Activated CD8-positive, alpha-beta T cell treated with anti-CD3 and anti-CD28 coated beads, Interleukin-2, amount 10 ng/mL, durations not matched to agents 7 days and 5 days (primary cell): ENCODE measurements around the gene ARRB1. TPM values are rescaled to one million over a fixed set of nuclear protein-coding genes. Genes with fewer than 3 reads are reported as not detected.

Experiments used
- ATAC-seq: fragments of 150-1000 bp; cut with Tn5 transposase; one replicate; pipeline ENCODE4 v1.10.0; 2021; ENCODE audit warnings: moderate library complexity
- CTCF ChIA-PET: fragments of 350-600 bp; sonication (Branson Sonifier 250); formaldehyde crosslinking; loops from one replicate; lab custom pipeline; 2021; ENCODE audit warnings: antibody characterized with exemption; lab: Charles Lee
- POLR2A ChIA-PET: fragments of 350-600 bp; sonication (Branson Sonifier 250); formaldehyde crosslinking; loops from one replicate; lab custom pipeline; 2021; ENCODE audit warnings: antibody characterized with exemption; lab: Charles Lee
- DNase-seq: peaks from one replicate; pipeline ENCODE4 v3.0.0-alpha.2; 2020
- H3K27ac Mint-ChIP-seq: one replicate; pipeline ENCODE4 v1.8.0; 2021; ENCODE audit warnings: mild to moderate bottlenecking, mixed read lengths
- H3K27me3 Mint-ChIP-seq: one replicate; pipeline ENCODE4 v1.8.0; 2021; ENCODE audit warnings: low read depth, mixed read lengths
- H3K36me3 Mint-ChIP-seq: one replicate; pipeline ENCODE4 v1.8.0; 2021; ENCODE audit warnings: low read depth, mixed read lengths
- H3K4me1 Mint-ChIP-seq: one replicate; pipeline ENCODE4 v1.8.0; 2021; ENCODE audit warnings: low read depth, mixed read lengths
- H3K4me3 Mint-ChIP-seq: one replicate; pipeline ENCODE4 v1.8.0; 2021; ENCODE audit warnings: mild to moderate bottlenecking, mixed read lengths
- H3K9me3 Mint-ChIP-seq: one replicate; pipeline ENCODE4 v1.8.0; 2022; ENCODE audit warnings: mixed read lengths; ENCODE audit not compliant: insufficient read depth
- total RNA-seq, 2 experiments: library from RNA; stranded (reverse); gene quantifications; one replicate each; pipeline ENCODE4 v1.2.3, GENCODE V29; 2021

Gene ARRB1
- total RNA-seq, result 10 to 100 TPM; 69.4 to 82.6 TPM

DNA sequence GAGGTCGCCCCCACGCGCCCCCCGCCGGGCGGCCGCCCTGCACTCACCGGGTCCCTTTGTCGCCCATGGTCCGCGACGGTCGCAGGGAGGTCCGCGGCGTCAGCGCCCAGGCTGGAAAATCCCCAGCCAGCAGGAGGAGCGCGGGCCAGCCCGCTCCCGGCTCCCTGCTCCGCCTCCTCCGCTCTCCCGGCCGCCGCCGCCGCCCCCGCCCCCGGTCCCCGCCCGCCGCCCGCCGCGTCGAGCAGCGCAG is at the start of gene ARRB1:
Gene ARRB1 (minus strand): TSS at position 121 of the 250 bp plus-strand sequence. CDS start 54 bp downstream, at position 67.
- POLR2A ChIA-PET, result interaction anchor here (1.7 to 2.1 kb wide), 3 partner anchors 12 to 29 kb away, joined by 6 to 14 read pairs (median 7); no protein-coding TSS in a partner anchor
- Mint-ChIP-seq H3K36me3 (peaks cover 20% of the 10 kb centered on the region), H3K27me3 (no peaks in the 10 kb centered on the region), H3K27ac (peak within 1 kb of the TSS; percentile 94), H3K4me1 (peaks cover 66% of the 10 kb centered on the region), H3K9me3 (no peaks in the 10 kb centered on the region), H3K4me3 (peak within 1 kb of the TSS; percentile 87)
- DNase-seq (no peak), ATAC-seq (no peak)
- CTCF ChIA-PET, result interaction anchor here (0.7 to 5.1 kb wide), 10 partner anchors 11 to 75 kb away, joined by 3 to 53 read pairs (median 4); no protein-coding TSS in a partner anchor

DNA sequence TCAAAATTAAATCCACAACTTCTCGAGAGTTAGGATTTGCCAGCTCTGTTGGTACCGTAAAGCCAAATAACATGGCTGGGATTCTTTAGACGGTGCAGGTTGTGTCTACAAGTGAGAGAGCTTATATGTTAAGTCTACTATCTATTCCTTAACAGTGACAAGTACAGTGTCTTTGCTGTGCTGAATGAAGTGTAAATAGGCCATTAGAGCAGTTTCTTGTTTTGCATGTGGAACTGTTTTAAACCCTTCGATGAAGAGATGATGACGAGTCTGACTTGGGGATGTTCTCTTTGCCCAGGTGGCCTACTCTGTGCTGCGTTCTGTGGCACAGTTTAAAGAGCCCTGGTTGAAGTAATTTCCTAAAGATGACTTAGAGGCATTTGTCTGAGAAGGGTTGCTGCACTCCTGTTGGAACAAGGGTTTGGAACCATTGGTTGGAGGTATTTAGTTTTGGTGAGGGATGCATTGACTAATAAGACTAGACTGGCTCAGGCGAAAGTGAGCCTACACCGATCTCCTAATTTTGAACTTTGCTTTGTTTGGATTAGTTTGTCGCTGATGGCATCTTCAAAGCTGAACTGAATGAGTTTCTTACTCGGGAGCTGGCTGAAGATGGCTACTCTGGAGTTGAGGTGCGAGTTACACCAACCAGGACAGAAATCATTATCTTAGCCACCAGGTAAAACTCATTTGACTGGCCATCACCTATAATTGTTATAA is 48.8 kb upstream of the ARRB1 start:
- H3K9me3 Mint-ChIP-seq, result no peaks in the 10 kb centered on the region
- ATAC-seq, result peak; percentile 5
- peak; percentile 26 for DNase-seq
- peaks cover 56% of the 10 kb centered on the region for H3K36me3 Mint-ChIP-seq
- peak overlapping the region; percentile 96 for H3K4me3 Mint-ChIP-seq
- H3K27me3 Mint-ChIP-seq, result peaks cover 5% of the 10 kb centered on the region
- H3K27ac Mint-ChIP-seq, result peak overlapping the region; percentile 98
- CTCF ChIA-PET, result interaction anchor here (0.5 to 3.3 kb wide), 16 partner anchors 8 to 159 kb away, joined by 3 to 21 read pairs (median 3); no protein-coding TSS in a partner anchor
- POLR2A ChIA-PET, result interaction anchor here (0.6 to 1.5 kb wide), 10 partner anchors 8 to 238 kb away, joined by 3 to 7 read pairs (median 4); no protein-coding TSS in a partner anchor
- H3K4me1 Mint-ChIP-seq, result peaks cover 50% of the 10 kb centered on the region

DNA sequence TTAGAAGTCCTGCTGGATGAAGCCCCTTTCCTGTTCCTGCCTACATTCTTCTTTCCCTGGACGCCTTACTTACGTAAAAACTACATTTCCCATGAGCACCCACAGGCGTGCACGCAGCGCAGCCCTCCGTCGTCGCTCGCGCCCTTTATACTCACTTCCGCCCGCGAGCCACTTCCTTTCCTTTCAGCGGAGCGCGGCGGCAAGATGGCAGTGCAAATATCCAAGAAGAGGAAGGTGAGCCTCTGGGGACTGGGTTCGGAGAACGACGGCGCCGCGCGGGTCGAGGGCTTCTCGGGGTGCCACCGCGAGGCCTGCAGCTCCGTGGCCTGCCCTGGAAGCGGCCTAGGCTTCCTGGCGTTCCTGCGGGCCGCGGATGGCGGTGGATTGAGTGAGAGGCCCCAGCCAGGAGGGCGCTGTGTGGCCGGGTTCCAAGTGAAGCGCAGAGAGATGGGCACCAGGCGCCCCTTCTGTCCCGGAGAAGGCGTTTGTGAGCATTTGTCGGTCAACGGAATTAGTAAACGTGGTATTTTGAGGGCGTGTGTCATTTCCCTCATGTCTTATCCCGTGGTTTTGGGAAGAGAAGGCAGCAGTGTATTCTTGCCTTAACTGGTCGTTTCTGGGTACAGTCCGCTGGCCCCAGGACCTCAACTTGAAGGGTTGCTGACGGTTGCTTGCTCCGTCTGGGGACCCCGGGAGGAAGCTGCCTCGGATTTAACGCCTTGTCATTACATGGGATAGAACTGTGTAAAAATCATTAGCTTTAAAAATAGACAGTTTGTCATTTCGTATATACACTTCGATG is 48.1 kb upstream of the ARRB1 start, which contains the start of gene RPS3:
Gene RPS3 (plus strand): TSS at position 175 of the 802 bp plus-strand sequence. CDS start 30 bp downstream, at position 205.
- Mint-ChIP-seq H3K4me3 (peak within 1 kb of the TSS; percentile 96), H3K36me3 (peaks cover 50% of the 10 kb centered on the region), H3K27ac (peak within 1 kb of the TSS; percentile 98), H3K27me3 (peaks cover 5% of the 10 kb centered on the region), H3K4me1 (peaks cover 46% of the 10 kb centered on the region), H3K9me3 (no peaks in the 10 kb centered on the region)
- peak; percentile 91 for ATAC-seq
- ChIA-PET CTCF (interaction anchor here (0.5 to 3.3 kb wide), 14 partner anchors 8 to 158 kb away, joined by 3 to 21 read pairs (median 3); no protein-coding TSS in a partner anchor), POLR2A (interaction anchor here (0.8 to 1.5 kb wide), 8 partner anchors 9 to 128 kb away, joined by 3 to 7 read pairs (median 4); no protein-coding TSS in a partner anchor)
- peak; percentile 93 for DNase-seq

DNA sequence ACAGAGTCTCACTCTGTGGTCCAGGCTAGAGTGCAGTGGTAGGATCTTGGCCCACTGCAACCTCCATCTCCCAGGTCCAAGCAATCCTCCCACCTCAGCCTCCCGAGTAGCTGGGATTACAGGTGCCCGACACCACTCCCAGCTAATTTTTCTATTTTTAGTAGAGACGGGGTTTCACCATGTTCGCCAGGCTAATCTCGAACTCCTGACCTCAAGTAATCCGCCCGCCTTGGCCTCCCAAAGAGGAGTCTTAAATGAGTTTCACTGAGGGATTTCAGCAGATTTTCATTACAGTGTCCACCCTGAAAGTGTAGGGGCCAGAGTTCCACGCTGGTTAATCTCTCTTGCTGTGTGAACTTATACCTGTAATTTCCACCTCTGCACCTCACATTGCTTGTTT is 47.4 kb upstream of the ARRB1 start:
- peaks cover 9% of the 10 kb centered on the region for H3K27me3 Mint-ChIP-seq
- no peaks in the 10 kb centered on the region for H3K9me3 Mint-ChIP-seq
- POLR2A ChIA-PET, result interaction anchor here (1.3 kb wide), 1 partner anchor 10 kb away, joined by 5 read pairs; no protein-coding TSS in a partner anchor
- ATAC-seq (no peak), DNase-seq (no peak)
- H3K4me1 Mint-ChIP-seq, result peaks cover 43% of the 10 kb centered on the region
- peak overlapping the region; percentile 96 for H3K4me3 Mint-ChIP-seq
- peaks cover 43% of the 10 kb centered on the region for H3K36me3 Mint-ChIP-seq
- H3K27ac Mint-ChIP-seq, result peak overlapping the region; percentile 98
- CTCF ChIA-PET, result interaction anchor here (1.0 to 3.0 kb wide), 7 partner anchors 9 to 133 kb away, joined by 3 to 13 read pairs (median 4); no protein-coding TSS in a partner anchor

DNA sequence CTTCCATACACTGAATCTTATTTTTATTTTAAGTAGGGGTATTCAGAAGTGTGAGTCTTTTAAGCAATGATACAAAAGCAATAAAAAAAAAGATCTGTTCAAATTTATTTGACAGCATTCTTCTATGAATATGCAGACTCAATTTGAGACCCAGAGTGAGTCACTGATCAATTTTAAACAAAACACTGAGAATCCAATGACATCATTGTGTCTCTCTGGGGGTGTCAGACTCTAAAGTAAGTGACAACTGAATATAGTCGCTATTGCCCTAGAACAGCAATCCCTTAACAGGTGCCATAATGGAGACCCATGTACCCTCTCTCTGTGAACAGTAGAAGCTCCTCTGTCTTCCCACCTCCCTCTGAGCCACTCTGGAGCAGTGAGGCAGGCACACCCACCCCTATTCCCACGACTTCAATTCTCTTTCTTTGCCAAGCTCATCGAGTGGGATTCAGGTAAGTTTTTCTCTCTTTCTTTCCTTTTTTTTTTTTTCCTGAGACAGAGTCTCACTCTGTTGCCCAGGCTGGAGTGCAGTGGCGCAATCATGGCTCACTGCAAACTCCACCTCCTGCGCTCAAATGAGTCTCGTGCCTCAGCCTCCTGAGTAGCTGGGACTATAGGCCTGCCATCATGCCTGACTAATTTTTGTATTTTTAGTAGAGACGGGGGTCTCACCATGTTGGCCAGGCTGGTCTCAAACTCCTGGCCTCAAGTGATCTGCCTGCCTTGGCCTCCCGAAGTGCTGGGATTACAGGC is 42.8 kb upstream of the ARRB1 start:
- H3K27ac Mint-ChIP-seq, result no peak overlapping the region
- H3K4me1 Mint-ChIP-seq, result peaks cover 11% of the 10 kb centered on the region
- DNase-seq (no peak), ATAC-seq (no peak)
- peaks cover 16% of the 10 kb centered on the region for H3K27me3 Mint-ChIP-seq
- ChIA-PET CTCF (interaction anchor here (1.0 to 1.1 kb wide), 2 partner anchors 10 to 14 kb away, joined by 3 read pairs; no protein-coding TSS in a partner anchor), POLR2A (interaction anchor here (1.2 kb wide), 1 partner anchor 118 kb away, joined by 3 read pairs; no protein-coding TSS in a partner anchor)
- H3K4me3 Mint-ChIP-seq, result no peak overlapping the region
- no peaks in the 10 kb centered on the region for H3K9me3 Mint-ChIP-seq
- H3K36me3 Mint-ChIP-seq, result no peaks in the 10 kb centered on the region

DNA sequence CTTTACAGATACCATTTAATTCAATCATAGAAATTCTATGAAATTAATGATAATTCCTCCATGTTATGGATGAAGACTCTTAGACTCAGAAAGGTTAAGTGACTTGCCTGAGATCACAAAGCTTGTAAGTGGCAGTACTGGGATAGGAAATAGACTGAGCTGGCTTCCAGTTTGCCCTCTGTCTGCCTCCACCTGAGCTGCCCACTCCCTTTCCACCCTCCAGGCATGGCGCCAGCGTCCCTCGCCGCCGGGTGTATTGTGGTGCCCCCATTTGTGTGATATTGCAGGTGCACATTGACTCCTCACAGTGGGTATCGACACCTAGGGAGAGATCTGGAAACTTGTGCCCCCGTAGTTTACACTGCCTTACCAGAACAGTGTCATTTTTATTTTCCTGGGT is 38.5 kb upstream of the ARRB1 start:
- DNase-seq (no peak), ATAC-seq (no peak)
- CTCF ChIA-PET, result interaction anchor here (1.3 to 12.3 kb wide), 6 partner anchors 8 to 143 kb away, joined by 3 to 401 read pairs (median 14); partner anchors contain the start of gene RPS3
- Mint-ChIP-seq H3K27me3 (peaks cover 18% of the 10 kb centered on the region), H3K4me1 (peaks cover 4% of the 10 kb centered on the region), H3K4me3 (no peak overlapping the region), H3K36me3 (no peaks in the 10 kb centered on the region), H3K27ac (no peak overlapping the region), H3K9me3 (no peaks in the 10 kb centered on the region)
- POLR2A ChIA-PET, result interaction anchor here (0.6 to 1.4 kb wide), 3 partner anchors 10 to 139 kb away, joined by 3 to 5 read pairs (median 3); partner anchors contain the start of gene RPS3

DNA sequence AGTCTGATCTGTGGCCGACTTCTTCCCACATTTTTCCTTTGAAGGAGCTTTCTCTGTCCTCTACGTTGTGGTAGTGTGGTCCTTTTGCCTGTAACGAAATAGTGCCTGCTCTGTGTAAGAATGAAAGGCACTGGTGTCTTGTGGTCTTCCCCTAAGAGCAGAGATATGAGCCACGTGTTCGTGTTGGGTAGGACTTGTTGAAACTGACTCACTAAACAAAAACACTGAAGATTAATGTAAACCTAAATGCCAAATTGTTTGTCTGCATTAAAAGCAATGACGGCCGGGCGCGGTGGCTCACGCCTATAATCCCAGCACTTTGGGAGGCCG is 37.8 kb upstream of the ARRB1 start:
- H3K4me3 Mint-ChIP-seq, result no peak overlapping the region
- CTCF ChIA-PET, result interaction anchor here (0.7 to 12.3 kb wide), 14 partner anchors 9 to 331 kb away, joined by 3 to 401 read pairs (median 10); partner anchors contain the start of gene RPS3
- no peaks in the 10 kb centered on the region for H3K36me3 Mint-ChIP-seq
- ATAC-seq (no peak), DNase-seq (no peak)
- POLR2A ChIA-PET, result interaction anchor here (1.1 to 1.4 kb wide), 2 partner anchors 11 to 12 kb away, joined by 4 to 5 read pairs; partner anchors contain the start of gene RPS3
- H3K27ac Mint-ChIP-seq, result no peak overlapping the region
- H3K4me1 Mint-ChIP-seq, result peaks cover 7% of the 10 kb centered on the region
- H3K27me3 Mint-ChIP-seq, result peaks cover 15% of the 10 kb centered on the region
- H3K9me3 Mint-ChIP-seq, result no peaks in the 10 kb centered on the region

DNA sequence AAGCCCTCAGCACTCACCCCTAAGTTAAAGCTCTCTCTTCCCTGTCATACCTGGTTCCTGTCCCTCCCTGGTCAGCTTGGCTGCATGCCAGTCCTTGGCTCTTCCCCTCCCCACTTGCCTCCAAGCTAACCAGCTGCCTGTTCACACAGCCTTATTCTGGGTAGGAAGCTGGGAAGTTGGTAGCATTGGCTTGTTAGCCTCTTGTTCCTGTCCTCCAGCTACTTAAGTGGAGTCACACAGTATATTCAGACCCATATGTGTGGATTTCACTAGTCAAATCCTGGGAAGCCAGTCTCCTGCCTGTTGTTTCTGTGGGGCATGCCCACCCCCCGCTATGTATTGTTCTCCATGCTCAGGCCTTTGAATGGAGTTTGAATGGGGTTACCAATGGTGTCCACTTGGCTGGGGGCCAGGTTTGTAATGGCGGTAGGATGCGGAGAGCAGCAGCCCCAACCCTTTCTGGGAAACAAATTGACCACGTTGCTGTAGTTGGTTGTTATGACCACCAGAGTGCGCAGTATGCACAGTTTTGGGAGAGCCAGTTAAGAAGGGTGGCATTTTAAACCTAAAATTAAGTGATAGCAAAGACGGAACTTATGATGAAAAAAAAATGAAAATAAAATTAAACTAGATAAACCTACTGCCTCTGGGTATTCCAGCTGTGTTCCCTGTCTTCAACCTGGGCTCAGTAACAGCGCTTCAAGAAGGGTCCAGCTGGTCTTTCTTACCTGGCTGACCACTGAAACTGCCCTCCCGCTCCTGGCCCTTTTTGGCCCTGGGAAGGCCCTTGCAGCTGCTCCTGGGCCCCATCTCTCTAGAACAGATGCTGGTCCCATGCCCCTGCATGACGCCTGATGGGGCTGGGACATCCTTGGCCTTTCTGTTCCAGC is 37.2 kb upstream of the ARRB1 start:
- Mint-ChIP-seq H3K9me3 (no peaks in the 10 kb centered on the region), H3K4me1 (peaks cover 12% of the 10 kb centered on the region), H3K27ac (no peak overlapping the region), H3K36me3 (no peaks in the 10 kb centered on the region), H3K4me3 (no peak overlapping the region), H3K27me3 (peaks cover 14% of the 10 kb centered on the region)
- DNase-seq (peak; percentile 83), ATAC-seq (peak; percentile 83)
- CTCF ChIA-PET, result interaction anchor here (0.7 to 12.3 kb wide), 25 partner anchors 9 to 332 kb away, joined by 3 to 401 read pairs (median 7); partner anchors contain the start of genes ARRB1 and RPS3
- POLR2A ChIA-PET, result interaction anchor here (0.9 to 1.4 kb wide), 3 partner anchors 11 to 113 kb away, joined by 4 to 5 read pairs (median 4); partner anchors contain the start of gene RPS3

DNA sequence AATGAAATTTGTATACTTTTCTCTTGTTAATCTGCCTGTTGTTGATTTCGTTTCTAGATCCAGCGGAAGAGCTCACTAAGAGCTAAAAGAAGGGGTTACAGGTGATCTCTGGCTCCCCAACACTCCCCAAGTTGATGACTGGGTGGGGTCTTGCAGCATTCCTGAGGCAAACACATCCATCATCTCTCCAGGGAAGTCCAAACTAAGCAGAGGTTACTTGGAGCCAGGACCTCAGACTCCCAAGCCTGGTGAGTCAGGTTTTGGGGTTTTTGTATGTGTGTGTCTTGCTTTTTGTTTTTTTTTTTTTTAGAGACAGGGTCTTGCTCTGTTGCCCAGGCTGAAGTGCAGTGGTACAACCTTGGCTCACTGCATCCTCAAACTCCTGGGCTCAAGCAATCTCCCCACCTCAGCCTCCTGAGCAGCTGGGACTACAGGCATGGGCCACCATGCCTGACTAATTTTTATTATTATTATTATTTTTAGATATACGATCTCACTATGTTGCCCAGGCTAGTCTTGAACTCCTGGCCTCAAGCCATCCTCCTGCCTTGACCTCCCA is 36.4 kb upstream of the ARRB1 start:
- no peaks in the 10 kb centered on the region for H3K9me3 Mint-ChIP-seq
- H3K27me3 Mint-ChIP-seq, result peaks cover 14% of the 10 kb centered on the region
- ATAC-seq (no peak), DNase-seq (no peak)
- no peak overlapping the region for H3K4me3 Mint-ChIP-seq
- H3K36me3 Mint-ChIP-seq, result no peaks in the 10 kb centered on the region
- peaks cover 19% of the 10 kb centered on the region for H3K4me1 Mint-ChIP-seq
- ChIA-PET CTCF (interaction anchor here (0.8 to 12.3 kb wide), 21 partner anchors 9 to 149 kb away, joined by 3 to 401 read pairs (median 7); partner anchors contain the start of genes ARRB1 and RPS3), POLR2A (interaction anchor here (0.7 to 1.4 kb wide), 3 partner anchors 108 to 113 kb away, joined by 3 to 7 read pairs (median 4); no protein-coding TSS in a partner anchor)
- H3K27ac Mint-ChIP-seq, result no peak overlapping the region
